HepG2 (cell line): ENCODE measurements around the gene NUDT2. TPM values are rescaled to one million over a fixed set of nuclear protein-coding genes. Genes with fewer than 3 reads are reported as not detected.

Experiments
- CBX1 ChIP-seq: IDR thresholded peaks from one replicate; pipeline ENCODE4 v1.6.1; 2016; ENCODE audit warnings: antibody characterized with exemption, low read depth
- CEBPG ChIP-seq: IDR thresholded peaks from 2 replicates; pipeline ENCODE4 v1.6.1; 2016
- GPBP1L1 ChIP-seq: sonication (generic); formaldehyde crosslinking; IDR thresholded peaks from 2 replicates; pipeline ENCODE4 v1.5.0; 2020; ENCODE audit warnings: mild to moderate bottlenecking, missing genetic modification reagents
- GPN1 ChIP-seq: sonication (generic); formaldehyde crosslinking; IDR thresholded peaks from 2 replicates; pipeline ENCODE4 v1.5.1; 2020; ENCODE audit warnings: missing genetic modification reagents, borderline replicate concordance
- HCFC1 ChIP-seq: fragments of 150-350 bp; IDR thresholded peaks from 2 replicates; pipeline ENCODE4 v1.6.1; 2014; ENCODE audit warnings: low read depth, low read length
- HNF4A ChIP-seq: sonication (generic); formaldehyde crosslinking; IDR thresholded peaks from 2 replicates; pipeline ENCODE4 v1.4.0; 2020; ENCODE audit warnings: missing genetic modification reagents
- HNF4G ChIP-seq, 2 experiments: sonication (generic) in 1 of 2; formaldehyde crosslinking in 1 of 2; IDR thresholded peaks; 2 replicates each; pipeline versions ENCODE4 v1.4.0 to v1.6.1; 2011 to 2020; ENCODE audit warnings: borderline replicate concordance in 2 of 2, low read depth in 2 of 2, mild to moderate bottlenecking in 2 of 2, low read length in 1 of 2, missing genetic modification reagents in 1 of 2, moderate library complexity in 1 of 2
- HOMEZ ChIP-seq: IDR thresholded peaks from 2 replicates; pipeline ENCODE4 v1.6.1; 2016; ENCODE audit warnings: low read depth
- NFYB ChIP-seq: sonication (generic); formaldehyde crosslinking; IDR thresholded peaks from 2 replicates; pipeline ENCODE4 v1.4.0; 2020; ENCODE audit warnings: missing genetic modification reagents
- NKX3-1 ChIP-seq: sonication (generic); formaldehyde crosslinking; IDR thresholded peaks from 2 replicates; pipeline ENCODE4 v1.5.0; 2020; ENCODE audit warnings: missing genetic modification reagents
- THAP11 ChIP-seq: IDR thresholded peaks from 2 replicates; pipeline ENCODE4 v1.6.1; 2016; ENCODE audit warnings: missing biosample characterization, missing genetic modification reagents
- TMF1 ChIP-seq: sonication (generic); formaldehyde crosslinking; IDR thresholded peaks from 2 replicates; pipeline ENCODE4 v1.8.1; 2022; ENCODE audit warnings: low read depth, missing genetic modification reagents
- ZBED4 ChIP-seq: sonication (generic); formaldehyde crosslinking; IDR thresholded peaks from 2 replicates; pipeline ENCODE4 v1.4.0; 2020; ENCODE audit warnings: missing genetic modification reagents, borderline replicate concordance
- ZBTB25 ChIP-seq: IDR thresholded peaks from 2 replicates; pipeline ENCODE4 v1.6.1; 2018; ENCODE audit warnings: missing genetic modification reagents
- ZFP36L1 ChIP-seq: sonication (generic); formaldehyde crosslinking; IDR thresholded peaks from 2 replicates; pipeline ENCODE4 v1.8.0; 2022; ENCODE audit warnings: mild to moderate bottlenecking, missing genetic modification reagents, moderate library complexity
- ZNF549 ChIP-seq: sonication (generic); formaldehyde crosslinking; IDR thresholded peaks from 2 replicates; pipeline ENCODE4 v1.5.0; 2020; ENCODE audit warnings: missing genetic modification reagents
- ZNF597 ChIP-seq: sonication (generic); formaldehyde crosslinking; IDR thresholded peaks from 2 replicates; pipeline ENCODE4 v1.5.0; 2020; ENCODE audit warnings: missing genetic modification reagents
- ZNF703 ChIP-seq: sonication (generic); formaldehyde crosslinking; IDR thresholded peaks from 2 replicates; pipeline ENCODE4 v1.5.1; 2020; ENCODE audit warnings: missing genetic modification reagents, mild to moderate bottlenecking, moderate library complexity, borderline replicate concordance
- polyA plus RNA-seq, 8 experiments: library from polyadenylated mRNA; depleted of rRNA in 3 of 8; stranded (reverse) in 7 of 8; unstranded in 1 of 8; fragments of >200 nt; fragmentation: Illumina TruSeq in 4 of 8; extraction: Trizol in 4 of 8; gene quantifications; 2 replicates each; pipeline versions ENCODE4 v1.2.1 to v1.2.3, GENCODE V29; 2011 to 2016; ENCODE audit warnings: low read depth in 4 of 8, missing spikeins in 1 of 8, mixed read lengths in 1 of 8; ENCODE audit not compliant: insufficient read depth in 1 of 8
- total RNA-seq, 5 experiments: library from RNA; depleted of rRNA; stranded (reverse); fragments of >200 nt; fragmentation: Illumina TruSeq; extraction: Trizol; gene quantifications; 2 replicates each; pipeline ENCODE4 v1.2.3, GENCODE V29; 2016; ENCODE audit warnings: low read depth in 1 of 5

The NUDT2 gene
- total and polyA plus RNA-seq, 2 of the 13 experiments (the other 11 are each of a cell fraction or from before 2014, with no cell fraction given), result 19.9 to 24.6 TPM

GRCh38 chr9:34384368-34385165, 55.2 kb downstream of the NUDT2 start (continued):
- TF ChIP-seq NKX3-1 (no peak), ZNF549 (CRISPR knock-in tag) (no peak), GPBP1L1 (CRISPR knock-in tag) (no peak), THAP11 (peak; percentile 53), HOMEZ (CRISPR knock-in tag) (no peak), NFYB (CRISPR knock-in tag) (no peak), ZBED4 (CRISPR knock-in tag) (no peak), HNF4G (IDR thresholded peaks at IDR 0.05; ENCODE audit: borderline replicate concordance, low read depth, low read length) (0 out of 2 replicates have a peak, but pooled peaks have one; percentile 27), HNF4G (CRISPR knock-in tag; IDR thresholded peaks at IDR 0.05; ENCODE audit: borderline replicate concordance, low read depth) (no peak), TMF1 (CRISPR knock-in tag) (no peak), ZFP36L1 (no peak), CBX1 (no peak), ZNF597 (CRISPR knock-in tag) (no peak), GPN1 (CRISPR knock-in tag) (no peak), HNF4A (CRISPR knock-in tag) (peak; percentile 14; the same call in 1 of the 2 replicates), HCFC1 (no peak), ZBTB25 (CRISPR knock-in tag) (no peak), ZNF703 (CRISPR knock-in tag) (no peak), CEBPG (CRISPR knock-in tag) (peak; percentile 43)
